ENCODE measurements around the gene SFMBT1.

SFMBT1 gene

GRCh38 chr3:52983828-52984227, 62.0 kb downstream of the SFMBT1 start:
- FAIRE-seq, result no peak

GRCh38 chr3:52983336-52983807, 62.5 kb downstream of the SFMBT1 start:
- FAIRE-seq, result no peak

DNA sequence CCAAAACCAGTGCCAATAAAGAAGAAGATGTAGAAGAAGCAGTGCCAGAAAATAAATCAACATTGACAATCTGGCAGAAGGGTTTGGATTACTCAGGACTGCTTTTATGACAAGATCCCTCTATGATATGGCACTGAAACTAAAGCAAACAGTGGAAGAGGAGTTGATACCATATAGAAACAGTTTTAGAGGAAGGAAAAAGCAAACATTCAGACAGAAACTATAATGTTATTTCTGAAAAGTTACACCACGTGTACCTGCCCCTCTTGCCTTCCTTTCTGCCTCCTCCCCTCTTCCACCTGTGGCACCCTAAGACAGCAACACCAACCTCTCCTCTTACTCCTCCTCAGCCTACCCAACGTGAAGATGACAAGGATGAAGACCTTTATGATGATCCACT, 63.0 kb downstream of the SFMBT1 start:
- FAIRE-seq, result no peak

- no peak for FAIRE-seq
Observed at GRCh38 chr3:52979190-52979983, 66.5 kb downstream of the SFMBT1 start.

GRCh38 chr3:52978109-52978754, 67.6 kb downstream of the SFMBT1 start:
- FAIRE-seq, result no peak

- FAIRE-seq, result no peak
Observed at GRCh38 chr3:52973806-52974205, 72.1 kb downstream of the SFMBT1 start.

- no peak for FAIRE-seq
Observed at GRCh38 chr3:52971895-52972294, 74.0 kb downstream of the SFMBT1 start.

GRCh38 chr3:52967398-52967797, 78.5 kb downstream of the SFMBT1 start:
- FAIRE-seq, result no peak

DNA sequence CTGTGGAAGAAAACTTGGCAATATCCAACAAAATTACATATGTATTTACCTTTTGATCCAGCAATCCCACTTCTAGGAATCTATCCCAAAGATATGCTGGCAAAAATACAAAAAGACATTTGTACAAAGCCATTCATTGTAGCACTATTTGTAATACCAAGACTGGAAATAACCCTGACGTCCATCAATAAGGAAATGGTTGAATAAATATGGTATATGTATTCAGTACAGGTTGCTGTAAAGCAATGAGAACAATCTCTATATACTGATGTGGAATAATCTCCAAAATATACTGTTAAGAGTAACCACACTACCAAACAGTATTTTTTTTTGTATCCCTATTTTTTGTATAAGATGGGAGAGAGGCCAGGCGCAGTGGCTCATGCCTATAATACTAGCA, 83.7 kb downstream of the SFMBT1 start:
- no peak for FAIRE-seq

DNA sequence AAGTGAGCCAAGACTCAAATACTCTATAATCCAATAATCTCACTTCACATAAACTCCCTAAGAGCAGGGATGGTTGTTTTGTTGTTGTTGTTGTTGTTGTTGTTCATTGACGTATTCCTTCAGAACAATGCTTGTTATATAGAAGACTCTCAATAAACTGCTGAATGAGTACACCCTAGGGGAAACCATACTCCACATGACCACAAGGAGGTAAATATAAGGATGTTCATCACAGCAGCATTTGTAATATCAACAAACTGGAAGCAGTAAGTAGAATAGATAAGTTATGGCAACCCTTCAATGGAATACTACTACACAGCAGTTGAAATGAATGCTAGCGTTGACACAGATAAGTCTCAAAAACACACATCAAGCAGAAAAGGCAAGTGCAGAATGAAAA, 86.1 kb downstream of the SFMBT1 start:
- FAIRE-seq, result no peak

- no peak for FAIRE-seq
Observed at GRCh38 chr3:52939600-52939999, 106.3 kb downstream of the SFMBT1 start.

GRCh38 chr3:52934630-52935530, 111.0 kb downstream of the SFMBT1 start:
- peak; percentile 88 for FAIRE-seq

DNA sequence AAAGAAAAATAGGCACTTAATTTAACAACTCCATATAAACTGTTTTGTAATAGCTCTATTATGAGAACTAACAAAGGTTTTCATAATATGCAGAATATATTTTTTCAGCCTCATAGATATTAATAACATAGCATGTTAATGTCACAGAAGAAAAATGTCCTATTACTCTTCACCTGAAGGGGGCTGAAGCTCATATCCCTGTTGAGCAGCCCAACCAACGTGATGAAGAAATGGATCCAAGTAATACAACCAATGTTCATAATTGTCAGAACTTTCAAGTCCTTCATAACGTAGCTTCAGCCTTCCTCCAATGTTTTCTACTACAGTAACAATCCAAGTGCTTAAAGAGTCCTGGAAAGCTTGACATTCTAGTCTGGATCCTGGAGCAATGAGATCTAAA, 114.0 kb downstream of the SFMBT1 start:
- FAIRE-seq, result no peak

DNA sequence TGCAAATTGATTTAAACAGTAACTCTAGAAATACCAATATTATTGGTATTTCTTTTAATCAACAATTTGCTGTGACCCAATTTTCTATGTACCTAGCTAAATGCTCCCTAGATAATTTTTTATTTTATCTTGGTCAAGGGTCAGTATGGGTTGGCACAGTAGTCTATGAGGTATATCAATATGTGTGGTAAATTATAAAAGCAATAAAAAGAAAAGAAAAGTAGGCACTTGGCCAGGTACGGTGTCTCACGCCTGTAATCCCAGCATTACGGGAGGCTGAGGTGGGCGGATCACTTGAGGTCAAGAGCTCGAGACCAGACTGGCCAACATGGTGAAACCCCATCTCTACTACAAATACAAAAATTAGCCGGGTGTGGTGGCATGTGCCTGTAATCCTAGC, 114.5 kb downstream of the SFMBT1 start:
- FAIRE-seq, result no peak

DNA sequence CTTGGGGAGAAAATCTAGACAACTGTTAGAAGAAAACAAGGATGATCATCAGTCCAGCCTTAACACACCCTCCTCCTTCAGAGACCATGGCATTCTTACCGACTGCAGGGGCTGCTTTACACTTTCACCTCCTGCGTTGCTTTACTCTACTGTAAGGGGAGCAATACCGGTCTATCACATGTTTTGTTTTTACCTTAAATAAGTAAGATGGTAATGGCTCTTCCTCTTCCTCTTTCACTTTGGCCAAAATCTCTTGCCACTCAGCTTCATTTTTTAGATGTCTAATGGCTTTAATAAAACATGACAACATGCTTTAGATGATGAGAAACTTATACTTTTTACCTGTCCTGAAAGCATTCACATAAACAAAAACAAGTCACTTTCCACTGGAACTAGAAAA, 115.1 kb downstream of the SFMBT1 start:
- FAIRE-seq, result no peak

DNA sequence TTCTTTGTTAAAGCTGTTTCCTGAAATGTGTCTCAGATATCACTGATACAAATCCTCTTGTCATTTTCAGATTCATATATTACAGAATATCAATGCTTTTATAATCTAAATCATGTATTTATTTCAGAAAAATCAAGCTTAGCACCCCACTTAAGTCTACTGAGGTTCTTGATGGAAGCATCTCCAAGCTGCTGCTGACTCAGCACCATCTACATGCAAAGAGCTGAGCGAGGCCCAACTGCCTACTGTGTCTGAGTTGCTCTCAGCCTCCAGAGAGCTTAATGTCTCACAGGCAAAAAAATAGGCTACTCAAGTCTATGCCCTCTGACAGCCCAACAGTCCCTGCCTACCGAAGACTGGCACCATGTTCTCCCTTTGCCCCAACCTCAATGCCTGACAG, 119.3 kb downstream of the SFMBT1 start:
- no peak for FAIRE-seq

- no peak for FAIRE-seq
Observed at GRCh38 chr3:52925405-52926313, 120.2 kb downstream of the SFMBT1 start.

- no peak for FAIRE-seq
Observed at GRCh38 chr3:52923963-52924362, 121.9 kb downstream of the SFMBT1 start.

DNA sequence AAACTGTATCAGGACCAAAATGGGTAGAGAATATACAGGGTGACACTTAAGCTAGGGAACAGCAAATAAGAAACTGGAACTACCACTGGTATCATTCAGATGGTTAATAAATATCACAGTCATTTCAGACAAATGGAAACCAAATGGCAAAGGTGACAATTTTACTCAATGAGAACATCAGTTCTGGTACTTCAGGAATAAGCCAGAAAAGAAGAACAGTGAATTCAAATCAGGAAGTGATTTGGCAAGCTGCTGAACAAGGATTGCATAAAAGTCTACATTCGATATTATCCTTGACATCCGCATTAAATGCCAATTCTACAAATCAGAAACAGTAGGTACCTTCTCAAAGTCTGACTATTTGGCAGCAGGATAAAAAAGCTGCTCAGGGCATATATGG, 125.0 kb downstream of the SFMBT1 start:
- FAIRE-seq, result no peak

DNA sequence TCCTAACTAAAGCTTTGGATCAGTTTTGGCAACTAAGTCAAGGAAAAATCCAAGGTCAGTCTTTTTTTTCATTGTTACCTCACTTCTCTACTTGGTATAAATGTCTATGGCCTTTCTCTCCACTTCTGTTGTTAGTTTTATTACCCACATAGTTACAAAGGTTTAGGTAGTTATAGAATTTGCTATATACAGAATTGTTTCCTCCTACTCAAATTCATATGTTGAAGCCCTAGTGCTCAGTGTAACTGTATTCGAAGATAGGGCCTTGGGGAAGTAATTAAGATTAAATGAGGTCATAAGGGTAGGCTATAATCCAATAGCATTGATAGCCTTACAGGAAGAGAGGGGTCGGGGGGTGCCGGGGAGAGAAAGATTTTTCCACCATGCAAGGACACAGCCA, 128.8 kb downstream of the SFMBT1 start:
- FAIRE-seq, result no peak

- FAIRE-seq, result no peak
Observed at GRCh38 chr3:52915294-52915693, 130.6 kb downstream of the SFMBT1 start.
